ENCODE results near the gene MVP.

GRCh38 chr16:29775742-29776408 lies 44.4 kb upstream of the MVP start:
- no peak for TF ChIP-seq CTCF (IDR thresholded peaks at IDR 0.05; ENCODE audit: poor library complexity)
- no peak for TF ChIP-seq EZH2 (IDR thresholded peaks at IDR 0.05; ENCODE audit: borderline replicate concordance)
- TF ChIP-seq EZH2phosphoT487 (IDR thresholded peaks at IDR 0.05; ENCODE audit: low read depth, severe bottlenecking, unreplicated experiment), result no peak
